SU-DHL-6 (cell line): Measurements from ENCODE around the gene UQCC5.

ENCODE experiments used
- CTCF ChIP-seq: fragments of 200-600 bp; sonication (generic); IDR thresholded peaks from one replicate; pipeline ENCODE4 v1.5.1; 2017; ENCODE audit warnings: antibody characterized with exemption, mild to moderate bottlenecking, low read length, moderate library complexity; ENCODE audit not compliant: insufficient read depth, poor library complexity, severe bottlenecking
- EZH2phosphoT487 ChIP-seq: fragments of 200-600 bp; sonication (generic), shearing (Covaris generic); conservative IDR thresholded peaks from 2 replicates; pipeline ENCODE4 v1.6.1; 2018; ENCODE audit warnings: mild to moderate bottlenecking, antibody characterized with exemption, low read length, moderate library complexity, mixed read lengths

DNA sequence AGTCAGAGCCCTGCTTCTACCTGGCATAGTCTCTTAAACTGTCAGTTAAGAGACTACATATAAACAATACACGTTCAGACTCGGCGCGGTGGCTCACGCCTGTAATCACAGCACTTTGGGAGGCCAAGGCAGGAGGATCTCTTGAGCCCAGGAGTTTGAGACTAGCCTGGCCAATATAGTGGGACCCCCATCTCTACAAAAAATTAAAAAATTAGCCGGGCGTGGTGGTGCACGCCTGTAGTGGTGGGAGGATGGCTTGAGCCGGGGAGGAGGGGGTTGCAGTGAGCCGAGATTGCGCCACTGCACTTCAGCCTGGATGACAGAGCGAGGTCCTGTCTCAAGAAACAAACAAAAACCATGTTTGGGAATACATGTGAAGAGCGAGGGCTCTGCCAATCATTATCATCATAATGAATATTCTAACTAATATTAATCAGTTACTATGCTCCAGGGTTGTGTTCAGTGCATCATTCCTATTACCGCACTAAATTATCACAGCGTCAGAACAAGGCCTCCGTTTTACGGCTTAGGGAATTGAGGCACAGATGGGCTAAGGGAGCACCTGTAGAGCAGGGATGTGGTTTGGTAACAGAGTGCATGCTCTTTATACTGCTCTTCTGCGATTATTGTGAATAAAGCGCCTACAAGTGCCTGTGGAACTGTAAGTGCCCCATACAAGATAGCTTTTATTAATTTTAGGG is 844 bp upstream of the UQCC5 start:
- no peak for TF ChIP-seq CTCF
- TF ChIP-seq EZH2phosphoT487, result no peak
